ENCODE data around the gene RTCB. TPM values are rescaled to one million over a fixed set of nuclear protein-coding genes. Genes with fewer than 3 reads are reported as not detected.

The RTCB gene
- polyA plus RNA-seq, 1 of the 3 experiments (the other 2 are of a cell fraction) = 89.6 TPM

DNA sequence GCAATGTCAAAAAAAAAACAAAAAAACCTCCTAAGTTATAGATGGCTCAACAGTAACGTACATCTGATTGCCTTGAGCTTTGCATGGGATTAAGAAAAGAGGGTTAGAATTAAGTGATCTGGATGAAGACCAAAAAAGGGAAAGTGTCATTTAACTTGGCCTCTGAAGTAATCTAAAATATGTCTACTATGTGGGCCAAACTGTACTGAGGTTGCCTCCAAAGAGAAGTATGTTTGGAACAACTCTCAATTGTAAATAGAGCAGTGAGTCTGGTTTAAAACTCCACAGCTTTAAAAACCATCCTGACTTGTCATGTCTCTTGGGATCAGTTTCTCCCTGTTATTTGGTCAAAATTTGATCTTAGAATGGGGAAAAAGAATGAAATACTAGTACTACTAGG is 11.6 kb upstream of the RTCB start:
- no peaks in the 10 kb centered on the region for H3K4me1 ChIP-seq (ENCODE audit: control insufficient read depth in 1 of 2, insufficient read depth in 2 of 2, low read depth in 1 of 2, low read length in 1 of 2)
- no peaks in the 10 kb centered on the region for H3K9me3 ChIP-seq
- ChIA-PET POLR2A (no interaction called here), CTCF (interaction anchor here (0.7 kb wide), 1 partner anchor 21 kb away, joined by 3 read pairs; no protein-coding TSS in a partner anchor)
- H3F3A ChIP-seq (replicated peaks; ENCODE audit: insufficient read depth) = no peaks in the 10 kb centered on the region
- no peaks in the 10 kb centered on the region for H3K36me3 ChIP-seq (replicated peaks in 1 of 2; ENCODE audit: control insufficient read depth in 1 of 2, insufficient read depth in 2 of 2, low read length in 1 of 2)
- no peaks in the 10 kb centered on the region for H3K79me2 ChIP-seq (ENCODE audit: insufficient read depth)
- no peaks in the 10 kb centered on the region; the same call in 1 of the 2 replicates for H3K27me3 ChIP-seq (ENCODE audit: insufficient read depth)
- no peak overlapping the region for H3K9ac ChIP-seq
- H3K9me2 ChIP-seq = no peaks in the 10 kb centered on the region
- no peak overlapping the region for H2AFZ ChIP-seq (ENCODE audit: low read depth)
- no peak overlapping the region for H3K4me3 ChIP-seq (ENCODE audit: low read depth in 2 of 2, low read length in 1 of 2)
- DNase-seq = no peak
- H3K4me2 ChIP-seq = no peak overlapping the region
- no peaks in the 10 kb centered on the region for H4K20me1 ChIP-seq (ENCODE audit: insufficient read depth)
- WGBS (ENCODE audit: low lambda C conversion rate) = 66% methylated on average over 1 of the region's 1 CpG
- TF ChIP-seq MEF2A (IDR thresholded peaks at IDR 0.05; ENCODE audit: borderline replicate concordance, low read depth) = no peak
- TF ChIP-seq MXI1 (IDR thresholded peaks at IDR 0.05; ENCODE audit: low read depth, low read length) = no peak
- no peak for TF ChIP-seq NFIC (IDR thresholded peaks at IDR 0.05; ENCODE audit: borderline replicate concordance)
- TF ChIP-seq RFX5 (IDR thresholded peaks at IDR 0.05; ENCODE audit: low read length) = no peak
- no peak for TF ChIP-seq FOXJ3 (CRISPR knock-in tag; IDR thresholded peaks at IDR 0.05)
- TF ChIP-seq NRF1 (IDR thresholded peaks at IDR 0.05; ENCODE audit: low read depth, low read length) = no peak
- TF ChIP-seq, protein P1, sequence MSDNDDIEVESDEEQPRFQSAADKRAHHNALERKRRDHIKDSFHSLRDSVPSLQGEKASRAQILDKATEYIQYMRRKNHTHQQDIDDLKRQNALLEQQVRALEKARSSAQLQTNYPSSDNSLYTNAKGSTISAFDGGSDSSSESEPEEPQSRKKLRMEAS (IDR thresholded peaks at IDR 0.05; ENCODE audit: low read depth) = no peak
- TF ChIP-seq JUND (IDR thresholded peaks at IDR 0.05) = no peak
- no peak for TF ChIP-seq TCF12 (IDR thresholded peaks at IDR 0.05)
- no peak for TF ChIP-seq RAD21 (IDR thresholded peaks at IDR 0.05; ENCODE audit: low read length)
- no peak for TF ChIP-seq POLR2AphosphoS5 (IDR thresholded peaks at IDR 0.05; ENCODE audit: low read depth, low read length)
- TF ChIP-seq RCOR1 (IDR thresholded peaks at IDR 0.05; ENCODE audit: low read length) = no peak
- no peak for TF ChIP-seq EZH2phosphoT487 (IDR thresholded peaks at IDR 0.05; ENCODE audit: borderline replicate concordance, low read depth)
- TF ChIP-seq, protein P2, sequence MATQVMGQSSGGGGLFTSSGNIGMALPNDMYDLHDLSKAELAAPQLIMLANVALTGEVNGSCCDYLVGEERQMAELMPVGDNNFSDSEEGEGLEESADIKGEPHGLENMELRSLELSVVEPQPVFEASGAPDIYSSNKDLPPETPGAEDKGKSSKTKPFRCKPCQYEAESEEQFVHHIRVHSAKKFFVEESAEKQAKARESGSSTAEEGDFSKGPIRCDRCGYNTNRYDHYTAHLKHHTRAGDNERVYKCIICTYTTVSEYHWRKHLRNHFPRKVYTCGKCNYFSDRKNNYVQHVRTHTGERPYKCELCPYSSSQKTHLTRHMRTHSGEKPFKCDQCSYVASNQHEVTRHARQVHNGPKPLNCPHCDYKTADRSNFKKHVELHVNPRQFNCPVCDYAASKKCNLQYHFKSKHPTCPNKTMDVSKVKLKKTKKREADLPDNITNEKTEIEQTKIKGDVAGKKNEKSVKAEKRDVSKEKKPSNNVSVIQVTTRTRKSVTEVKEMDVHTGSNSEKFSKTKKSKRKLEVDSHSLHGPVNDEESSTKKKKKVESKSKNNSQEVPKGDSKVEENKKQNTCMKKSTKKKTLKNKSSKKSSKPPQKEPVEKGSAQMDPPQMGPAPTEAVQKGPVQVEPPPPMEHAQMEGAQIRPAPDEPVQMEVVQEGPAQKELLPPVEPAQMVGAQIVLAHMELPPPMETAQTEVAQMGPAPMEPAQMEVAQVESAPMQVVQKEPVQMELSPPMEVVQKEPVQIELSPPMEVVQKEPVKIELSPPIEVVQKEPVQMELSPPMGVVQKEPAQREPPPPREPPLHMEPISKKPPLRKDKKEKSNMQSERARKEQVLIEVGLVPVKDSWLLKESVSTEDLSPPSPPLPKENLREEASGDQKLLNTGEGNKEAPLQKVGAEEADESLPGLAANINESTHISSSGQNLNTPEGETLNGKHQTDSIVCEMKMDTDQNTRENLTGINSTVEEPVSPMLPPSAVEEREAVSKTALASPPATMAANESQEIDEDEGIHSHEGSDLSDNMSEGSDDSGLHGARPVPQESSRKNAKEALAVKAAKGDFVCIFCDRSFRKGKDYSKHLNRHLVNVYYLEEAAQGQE (IDR thresholded peaks at IDR 0.05; ENCODE audit: low read depth, low read length) = no peak
- TF ChIP-seq SMC3 (IDR thresholded peaks at IDR 0.05; ENCODE audit: low read depth, low read length) = no peak
- TF ChIP-seq TAF1 (IDR thresholded peaks at IDR 0.05; ENCODE audit: borderline replicate concordance, low read depth, low read length) = no peak
- no peak for TF ChIP-seq YY1 (IDR thresholded peaks at IDR 0.05; ENCODE audit: low read depth)
- H3K27ac ChIP-seq (ENCODE audit: low read depth in 2 of 2, low read length in 1 of 2) = no peak overlapping the region
